HepG2 (cell line): Measurements from ENCODE around the gene RACGAP1. TPM values are rescaled to one million over a fixed set of nuclear protein-coding genes. Genes with fewer than 3 reads are reported as not detected.

Experiments used
- ADNP ChIP-seq: sonication (generic); formaldehyde crosslinking; IDR thresholded peaks from 2 replicates; pipeline ENCODE4 v1.4.0; 2020; ENCODE audit warnings: missing genetic modification reagents
- DPF2 ChIP-seq: sonication (generic); formaldehyde crosslinking; IDR thresholded peaks from 2 replicates; pipeline ENCODE4 v1.4.0; 2020; ENCODE audit warnings: mild to moderate bottlenecking, low read depth, missing genetic modification reagents, borderline replicate concordance
- ELF4 ChIP-seq: sonication (generic); formaldehyde crosslinking; IDR thresholded peaks from 2 replicates; pipeline ENCODE4 v1.5.0; 2020; ENCODE audit warnings: missing genetic modification reagents, mild to moderate bottlenecking, moderate library complexity, borderline replicate concordance
- GABPA ChIP-seq, 2 experiments: IDR thresholded peaks; 2 replicates each; pipeline ENCODE4 v1.6.1; 2011 to 2016; ENCODE audit warnings: low read depth in 2 of 2, low read length in 1 of 2, missing biosample characterization in 1 of 2, missing genetic modification characterization in 1 of 2
- HOXA3 ChIP-seq: sonication (generic); formaldehyde crosslinking; IDR thresholded peaks from 2 replicates; pipeline ENCODE4 v1.5.0; 2020; ENCODE audit warnings: missing genetic modification reagents
- MAZ ChIP-seq, 2 experiments: sonication (generic) in 1 of 2; formaldehyde crosslinking in 1 of 2; IDR thresholded peaks; 2 replicates each; pipeline versions ENCODE4 v1.5.0 to v1.6.1; 2012 to 2020; ENCODE audit warnings: low read depth in 2 of 2, mild to moderate bottlenecking in 2 of 2, borderline replicate concordance in 1 of 2, improper control_type of control experiment in 1 of 2, low read length in 1 of 2, missing genetic modification reagents in 1 of 2, moderate library complexity in 1 of 2
- MIER2 ChIP-seq: IDR thresholded peaks from 2 replicates; pipeline ENCODE4 v1.6.1; 2016; ENCODE audit warnings: missing biosample characterization, missing genetic modification reagents
- ZFP82 ChIP-seq: sonication (generic); formaldehyde crosslinking; IDR thresholded peaks from 2 replicates; pipeline ENCODE4 v1.5.1; 2020; ENCODE audit warnings: mild to moderate bottlenecking, missing genetic modification reagents, borderline replicate concordance
- ZNF260 ChIP-seq: sonication (generic); formaldehyde crosslinking; IDR thresholded peaks from 2 replicates; pipeline ENCODE4 v1.4.0; 2020; ENCODE audit warnings: missing genetic modification reagents, low read depth, mild to moderate bottlenecking, borderline replicate concordance
- ZNF44 ChIP-seq: sonication (generic); formaldehyde crosslinking; IDR thresholded peaks from 2 replicates; pipeline ENCODE4 v1.5.1; 2020; ENCODE audit warnings: mild to moderate bottlenecking, missing genetic modification reagents
- ZNF709 ChIP-seq: sonication (generic); formaldehyde crosslinking; IDR thresholded peaks from 2 replicates; pipeline ENCODE4 v1.5.0; 2020; ENCODE audit warnings: mild to moderate bottlenecking, missing genetic modification reagents
- ZSCAN29 ChIP-seq: sonication (generic); formaldehyde crosslinking; conservative IDR thresholded peaks from 2 replicates; pipeline ENCODE4 v1.4.0; 2020; ENCODE audit warnings: mild to moderate bottlenecking, missing genetic modification reagents
- polyA plus RNA-seq, 8 experiments: library from polyadenylated mRNA; depleted of rRNA in 3 of 8; stranded (reverse) in 7 of 8; unstranded in 1 of 8; fragments of >200 nt; fragmentation: Illumina TruSeq in 4 of 8; extraction: Trizol in 4 of 8; gene quantifications; 2 replicates each; pipeline versions ENCODE4 v1.2.1 to v1.2.3, GENCODE V29; 2011 to 2016; ENCODE audit warnings: low read depth in 4 of 8, missing spikeins in 1 of 8, mixed read lengths in 1 of 8; ENCODE audit not compliant: insufficient read depth in 1 of 8
- total RNA-seq, 5 experiments: library from RNA; depleted of rRNA; stranded (reverse); fragments of >200 nt; fragmentation: Illumina TruSeq; extraction: Trizol; gene quantifications; 2 replicates each; pipeline ENCODE4 v1.2.3, GENCODE V29; 2016; ENCODE audit warnings: low read depth in 1 of 5
- TF ChIP-seq, protein P1 (sequence below): sonication (generic); formaldehyde crosslinking; conservative IDR thresholded peaks from 2 replicates; pipeline ENCODE4 v1.4.0; 2020; ENCODE audit warnings: missing genetic modification reagents
- TF ChIP-seq, protein P2 (sequence below): sonication (generic); formaldehyde crosslinking; IDR thresholded peaks from 2 replicates; pipeline ENCODE4 v1.4.0; 2020; ENCODE audit warnings: missing genetic modification reagents
- TF ChIP-seq, protein P3 (sequence below): fragments of 450-650 bp; IDR thresholded peaks from 2 replicates; pipeline ENCODE4 v1.6.1; 2016
- TF ChIP-seq, protein P4 (sequence below): sonication (generic); formaldehyde crosslinking; IDR thresholded peaks from 2 replicates; pipeline ENCODE4 v1.9.0; 2022; ENCODE audit warnings: low read depth, missing genetic modification reagents

The RACGAP1 gene
- total and polyA plus RNA-seq, 2 of the 13 experiments (the other 11 are each of a cell fraction or from before 2014, with no cell fraction given), result 16.7 to 57.9 TPM

DNA sequence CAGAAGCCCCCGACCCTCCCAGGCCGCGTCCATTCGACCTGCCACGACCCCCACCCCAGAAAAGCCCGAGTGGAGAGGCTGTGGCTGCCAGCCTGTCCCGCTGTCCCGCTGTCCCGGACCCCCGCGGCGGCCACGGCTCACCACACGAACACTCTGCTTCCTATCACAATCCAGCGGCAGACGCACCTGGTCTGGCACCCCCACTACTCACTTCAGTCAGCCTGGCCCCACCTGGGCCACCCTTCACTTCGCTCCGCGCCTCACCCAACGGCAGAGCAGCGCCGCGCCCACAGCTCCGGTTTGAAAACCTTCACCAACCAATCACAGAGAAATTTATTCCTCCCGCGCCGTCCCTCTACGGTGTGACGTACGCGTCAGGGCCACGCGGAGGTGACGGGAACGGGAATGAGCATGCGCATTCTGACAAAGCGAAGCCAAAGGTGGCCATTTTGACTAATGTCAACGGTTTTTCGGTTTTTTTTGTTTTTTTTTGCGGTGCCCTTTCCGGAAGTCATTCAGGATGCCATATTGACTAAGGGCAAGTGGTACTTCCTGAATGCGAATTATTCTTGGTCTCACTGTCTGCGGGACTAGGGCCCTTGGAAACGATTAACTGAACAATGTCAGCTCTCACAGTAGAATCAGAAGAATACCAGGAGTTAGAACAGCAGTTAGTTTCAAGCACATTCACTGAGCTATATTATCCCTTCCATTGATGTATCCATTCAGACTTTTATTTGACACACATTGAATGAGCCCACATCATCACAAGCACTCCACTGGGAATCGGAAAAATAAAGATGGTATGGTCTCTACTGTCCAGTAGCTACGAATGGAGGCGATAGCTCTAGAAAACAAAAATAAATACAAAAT is at the start of gene RACGAP1 (continued):
- TF ChIP-seq DPF2 (CRISPR knock-in tag) (no peak), MIER2 (CRISPR knock-in tag) (no peak), ZNF260 (CRISPR knock-in tag) (no peak), ZNF709 (CRISPR knock-in tag) (0 out of 2 replicates have a peak, but pooled peaks have one; percentile 4), ZNF44 (no peak), HOXA3 (CRISPR knock-in tag) (peak; percentile 100), GABPA (IDR thresholded peaks at IDR 0.05; ENCODE audit: low read depth, low read length) (peak; percentile 57), GABPA (CRISPR knock-in tag; IDR thresholded peaks at IDR 0.05; ENCODE audit: low read depth) (peak; percentile 97), ADNP (CRISPR knock-in tag) (no peak), ZFP82 (CRISPR knock-in tag) (no peak), ZSCAN29 (peak; percentile 80; the same call in 1 of the 2 replicates), MAZ (IDR thresholded peaks at IDR 0.05; ENCODE audit: borderline replicate concordance, low read depth, low read length) (no peak), MAZ (CRISPR knock-in tag; IDR thresholded peaks at IDR 0.05; ENCODE audit: low read depth) (peak; percentile 36; the same call in 1 of the 2 replicates), ELF4 (CRISPR knock-in tag) (peak; percentile 94)
- TF ChIP-seq, protein P1, sequence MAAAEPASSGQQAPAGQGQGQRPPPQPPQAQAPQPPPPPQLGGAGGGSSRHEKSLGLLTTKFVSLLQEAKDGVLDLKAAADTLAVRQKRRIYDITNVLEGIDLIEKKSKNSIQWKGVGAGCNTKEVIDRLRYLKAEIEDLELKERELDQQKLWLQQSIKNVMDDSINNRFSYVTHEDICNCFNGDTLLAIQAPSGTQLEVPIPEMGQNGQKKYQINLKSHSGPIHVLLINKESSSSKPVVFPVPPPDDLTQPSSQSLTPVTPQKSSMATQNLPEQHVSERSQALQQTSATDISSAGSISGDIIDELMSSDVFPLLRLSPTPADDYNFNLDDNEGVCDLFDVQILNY (CRISPR knock-in tag), result peak; percentile 94
- TF ChIP-seq, protein P2, sequence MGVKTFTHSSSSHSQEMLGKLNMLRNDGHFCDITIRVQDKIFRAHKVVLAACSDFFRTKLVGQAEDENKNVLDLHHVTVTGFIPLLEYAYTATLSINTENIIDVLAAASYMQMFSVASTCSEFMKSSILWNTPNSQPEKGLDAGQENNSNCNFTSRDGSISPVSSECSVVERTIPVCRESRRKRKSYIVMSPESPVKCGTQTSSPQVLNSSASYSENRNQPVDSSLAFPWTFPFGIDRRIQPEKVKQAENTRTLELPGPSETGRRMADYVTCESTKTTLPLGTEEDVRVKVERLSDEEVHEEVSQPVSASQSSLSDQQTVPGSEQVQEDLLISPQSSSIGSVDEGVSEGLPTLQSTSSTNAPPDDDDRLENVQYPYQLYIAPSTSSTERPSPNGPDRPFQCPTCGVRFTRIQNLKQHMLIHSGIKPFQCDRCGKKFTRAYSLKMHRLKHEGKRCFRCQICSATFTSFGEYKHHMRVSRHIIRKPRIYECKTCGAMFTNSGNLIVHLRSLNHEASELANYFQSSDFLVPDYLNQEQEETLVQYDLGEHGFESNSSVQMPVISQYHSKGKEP (CRISPR knock-in tag), result no peak
- TF ChIP-seq, protein P3, sequence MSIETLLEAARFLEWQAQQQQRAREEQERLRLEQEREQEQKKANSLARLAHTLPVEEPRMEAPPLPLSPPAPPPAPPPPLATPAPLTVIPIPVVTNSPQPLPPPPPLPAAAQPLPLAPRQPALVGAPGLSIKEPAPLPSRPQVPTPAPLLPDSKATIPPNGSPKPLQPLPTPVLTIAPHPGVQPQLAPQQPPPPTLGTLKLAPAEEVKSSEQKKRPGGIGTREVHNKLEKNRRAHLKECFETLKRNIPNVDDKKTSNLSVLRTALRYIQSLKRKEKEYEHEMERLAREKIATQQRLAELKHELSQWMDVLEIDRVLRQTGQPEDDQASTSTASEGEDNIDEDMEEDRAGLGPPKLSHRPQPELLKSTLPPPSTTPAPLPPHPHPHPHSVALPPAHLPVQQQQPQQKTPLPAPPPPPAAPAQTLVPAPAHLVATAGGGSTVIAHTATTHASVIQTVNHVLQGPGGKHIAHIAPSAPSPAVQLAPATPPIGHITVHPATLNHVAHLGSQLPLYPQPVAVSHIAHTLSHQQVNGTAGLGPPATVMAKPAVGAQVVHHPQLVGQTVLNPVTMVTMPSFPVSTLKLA, result peak; percentile 87
- TF ChIP-seq, protein P4, sequence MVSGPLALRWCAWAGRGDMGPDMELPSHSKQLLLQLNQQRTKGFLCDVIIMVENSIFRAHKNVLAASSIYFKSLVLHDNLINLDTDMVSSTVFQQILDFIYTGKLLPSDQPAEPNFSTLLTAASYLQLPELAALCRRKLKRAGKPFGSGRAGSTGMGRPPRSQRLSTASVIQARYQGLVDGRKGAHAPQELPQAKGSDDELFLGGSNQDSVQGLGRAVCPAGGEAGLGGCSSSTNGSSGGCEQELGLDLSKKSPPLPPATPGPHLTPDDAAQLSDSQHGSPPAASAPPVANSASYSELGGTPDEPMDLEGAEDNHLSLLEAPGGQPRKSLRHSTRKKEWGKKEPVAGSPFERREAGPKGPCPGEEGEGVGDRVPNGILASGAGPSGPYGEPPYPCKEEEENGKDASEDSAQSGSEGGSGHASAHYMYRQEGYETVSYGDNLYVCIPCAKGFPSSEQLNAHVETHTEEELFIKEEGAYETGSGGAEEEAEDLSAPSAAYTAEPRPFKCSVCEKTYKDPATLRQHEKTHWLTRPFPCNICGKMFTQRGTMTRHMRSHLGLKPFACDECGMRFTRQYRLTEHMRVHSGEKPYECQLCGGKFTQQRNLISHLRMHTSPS (CRISPR knock-in tag), result no peak
